Uterus (tissue), 4 donors: ENCODE results near the gene ACTR3C. TPM values are rescaled to one million over a fixed set of nuclear protein-coding genes. Genes with fewer than 3 reads are reported as not detected.
"Not testable (repeated sequence)": the region's sequence is repeated elsewhere in the genome, so short reads cannot be mapped to it uniquely, and the experiment has no call there.

Experiments
- DNase-seq, 2 donors: peaks; one replicate each; pipeline ENCODE4 v3.0.0-alpha.2; 2019 to 2020
- H3K27ac ChIP-seq, 2 donors: fragments of 200-600 bp; sonication (generic); 1 replicate in 1 of 2; 2 replicates in 1 of 2; pipeline ENCODE4 v1.5.1; 2016 to 2018
- H3K27me3 ChIP-seq, 2 donors: fragments of 200-600 bp; sonication (generic); one replicate each; pipeline ENCODE4 v1.5.1; 2018 to 2019; ENCODE audit warnings: control low read depth in 1 of 2
- H3K36me3 ChIP-seq, 2 donors: fragments of 200-600 bp; sonication (generic); one replicate each; pipeline ENCODE4 v1.5.1; 2019; ENCODE audit warnings: control low read depth in 1 of 2
- H3K4me1 ChIP-seq, 2 donors: fragments of 200-600 bp; sonication (generic); one replicate each; pipeline ENCODE4 v1.5.1; 2018 to 2019; ENCODE audit warnings: control low read depth in 1 of 2
- H3K4me3 ChIP-seq, 2 donors: fragments of 200-600 bp; sonication (generic); 1 replicate in 1 of 2; 2 replicates in 1 of 2; pipeline ENCODE4 v1.5.1; 2018 to 2019; ENCODE audit warnings: mild to moderate bottlenecking in 1 of 2
- H3K9me3 ChIP-seq, 2 donors: fragments of 200-600 bp; sonication (generic); one replicate each; pipeline ENCODE4 v1.5.1; 2019; ENCODE audit warnings: control low read depth in 1 of 2
- POLR2A ChIP-seq, 2 donors: fragments of 450-650 bp; IDR thresholded peaks; one replicate each; pipeline ENCODE4 v1.6.1; 2016; ENCODE audit warnings: antibody characterized with exemption in 2 of 2, mild to moderate bottlenecking in 1 of 2, moderate library complexity in 1 of 2
- intact Hi-C: fragments of 100-400 bp; cut with DNase I; formaldehyde crosslinking; loops from one replicate; pipeline ENCODE4 v1.15.1; 2023; ENCODE audit warnings: low total_unique reads
- total RNA-seq, 4 donors: library from RNA; depleted of rRNA in 3 of 4; stranded (reverse); fragments of >200 nt in 3 of 4; gene quantifications; one replicate each; pipeline versions ENCODE4 v1.1.0 to v1.2.4, GENCODE V29; 2014 to 2023
- TF ChIP-seq, protein P1 (sequence below), 4 experiments: fragments of 200-600 bp in 2 of 4; fragments of 450-650 bp in 2 of 4; sonication (generic) in 2 of 4; IDR thresholded peaks; one replicate each; pipeline ENCODE4 v1.5.1; 2016 to 2019; ENCODE audit warnings: antibody characterized with exemption in 4 of 4, mild to moderate bottlenecking in 2 of 4, moderate library complexity in 1 of 4
- donor health status: DM: yes; HTN: yes; CAD: no.

Gene ACTR3C
- total RNA-seq, 4 donors from 2014 or later = 2.6 to 13.1 (median 10.3) TPM

DNA sequence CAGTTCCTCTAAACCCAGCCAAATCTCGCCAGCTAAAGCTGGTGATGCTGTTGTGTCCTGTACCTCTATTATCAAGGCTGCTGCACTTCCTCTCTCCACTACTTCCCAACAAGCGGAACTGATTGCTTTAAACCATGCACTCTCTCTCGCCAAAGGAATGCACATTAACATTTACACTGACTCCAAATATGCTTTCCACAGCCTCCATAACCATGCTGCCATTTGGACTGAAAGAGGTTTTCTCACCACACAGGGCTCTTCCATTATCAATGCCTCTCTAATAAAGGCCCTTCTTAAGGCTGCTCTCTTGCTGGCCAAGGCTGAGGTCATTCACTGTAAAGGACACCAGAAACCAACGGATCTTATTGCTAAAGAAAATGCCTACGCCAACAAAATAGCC, 11.6 kb downstream of the ACTR3C start:
- intact Hi-C loops = no loop called here
- Histone ChIP-seq H3K9me3 (no peaks in the 10 kb centered on the region), H3K36me3 (no peaks in the 10 kb centered on the region), H3K4me1 (no peaks in the 10 kb centered on the region), H3K4me3 (no peak overlapping the region), H3K27ac (no peak overlapping the region), H3K27me3 (no peaks in the 10 kb centered on the region)
- no peak for TF ChIP-seq POLR2A (IDR thresholded peaks at IDR 0.05)
- TF ChIP-seq, protein P1, sequence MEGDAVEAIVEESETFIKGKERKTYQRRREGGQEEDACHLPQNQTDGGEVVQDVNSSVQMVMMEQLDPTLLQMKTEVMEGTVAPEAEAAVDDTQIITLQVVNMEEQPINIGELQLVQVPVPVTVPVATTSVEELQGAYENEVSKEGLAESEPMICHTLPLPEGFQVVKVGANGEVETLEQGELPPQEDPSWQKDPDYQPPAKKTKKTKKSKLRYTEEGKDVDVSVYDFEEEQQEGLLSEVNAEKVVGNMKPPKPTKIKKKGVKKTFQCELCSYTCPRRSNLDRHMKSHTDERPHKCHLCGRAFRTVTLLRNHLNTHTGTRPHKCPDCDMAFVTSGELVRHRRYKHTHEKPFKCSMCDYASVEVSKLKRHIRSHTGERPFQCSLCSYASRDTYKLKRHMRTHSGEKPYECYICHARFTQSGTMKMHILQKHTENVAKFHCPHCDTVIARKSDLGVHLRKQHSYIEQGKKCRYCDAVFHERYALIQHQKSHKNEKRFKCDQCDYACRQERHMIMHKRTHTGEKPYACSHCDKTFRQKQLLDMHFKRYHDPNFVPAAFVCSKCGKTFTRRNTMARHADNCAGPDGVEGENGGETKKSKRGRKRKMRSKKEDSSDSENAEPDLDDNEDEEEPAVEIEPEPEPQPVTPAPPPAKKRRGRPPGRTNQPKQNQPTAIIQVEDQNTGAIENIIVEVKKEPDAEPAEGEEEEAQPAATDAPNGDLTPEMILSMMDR (IDR thresholded peaks at IDR 0.05) = no peak
- no peak for DNase-seq

DNA sequence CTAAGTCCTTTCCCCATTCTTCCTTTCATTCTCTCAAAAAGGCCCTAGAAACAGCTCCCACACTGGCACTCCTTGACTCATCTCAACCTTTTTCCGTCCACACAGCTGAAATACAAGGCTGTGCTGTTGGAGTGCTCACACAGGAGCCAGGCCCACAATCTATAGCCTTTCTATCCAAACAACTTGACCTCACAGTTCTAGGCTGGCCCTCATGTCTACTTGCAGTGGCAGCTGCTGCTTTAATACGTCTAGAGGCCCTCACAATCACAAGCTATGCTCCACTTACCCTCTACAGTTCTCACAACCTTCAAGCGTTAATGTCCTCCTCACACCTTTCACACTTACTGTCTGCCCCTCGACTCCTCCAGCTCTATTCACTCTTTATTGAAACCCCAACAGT, 12.2 kb downstream of the ACTR3C start:
- intact Hi-C loops = no loop called here
- H3K9me3 ChIP-seq = no peaks in the 10 kb centered on the region

DNA sequence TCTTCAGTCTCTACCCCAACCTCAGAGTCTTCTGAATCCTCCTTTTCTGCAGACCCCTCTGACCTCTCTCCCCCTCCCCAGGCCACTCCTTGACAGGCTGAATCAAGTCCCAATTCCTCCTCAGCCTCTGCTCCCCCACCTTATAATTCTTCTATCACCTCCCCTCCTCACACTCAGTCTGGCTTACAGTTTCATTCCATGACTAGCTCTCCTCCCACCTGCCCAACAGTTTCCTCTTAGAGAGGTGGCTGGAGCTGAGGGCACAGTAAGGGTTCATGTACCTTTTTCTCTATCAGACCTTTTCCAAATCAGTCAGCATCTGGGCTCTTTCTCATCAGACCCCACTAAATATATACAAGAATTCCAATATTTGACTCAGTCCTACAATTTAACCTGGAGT, 14.8 kb downstream of the ACTR3C start:
- intact Hi-C loops = no loop called here
- Histone ChIP-seq H3K27ac (no peak overlapping the region), H3K4me3 (no peak overlapping the region), H3K36me3 (no peaks in the 10 kb centered on the region), H3K27me3 (no peaks in the 10 kb centered on the region), H3K4me1 (no peaks in the 10 kb centered on the region), H3K9me3 (no peaks in the 10 kb centered on the region)
- TF ChIP-seq POLR2A (IDR thresholded peaks at IDR 0.05) = no peak
- TF ChIP-seq, protein P1 (IDR thresholded peaks at IDR 0.05) = no peak
- DNase-seq = no peak

More for the DNA sequence above, 12.2 kb downstream of the ACTR3C start:
- no peak for DNase-seq
- Histone ChIP-seq H3K4me3 (no peak overlapping the region), H3K4me1 (no peaks in the 10 kb centered on the region), H3K27ac (no peak overlapping the region), H3K36me3 (no peaks in the 10 kb centered on the region), H3K27me3 (no peaks in the 10 kb centered on the region)
- TF ChIP-seq, protein P1 (IDR thresholded peaks at IDR 0.05) = no peak
- no peak for TF ChIP-seq POLR2A (IDR thresholded peaks at IDR 0.05)

DNA sequence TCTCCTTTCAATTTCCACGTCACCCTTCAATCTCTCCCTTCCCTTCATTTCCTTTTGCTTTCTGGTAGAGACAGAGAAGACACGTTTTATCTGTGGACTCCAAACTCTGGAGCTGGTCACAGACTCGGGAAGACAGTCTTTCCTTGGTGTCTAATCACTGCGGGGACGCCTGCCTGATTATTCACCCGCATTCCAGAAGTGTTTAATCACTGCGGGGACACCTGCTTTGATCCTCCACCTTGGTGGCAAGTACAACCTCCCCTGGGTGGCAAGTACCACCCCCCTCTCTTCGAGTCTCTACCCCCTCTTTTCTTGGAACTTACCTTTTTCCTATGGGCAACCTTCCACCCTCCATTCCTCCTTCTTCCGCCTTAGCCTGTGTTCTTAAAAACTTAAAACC, 15.4 kb downstream of the ACTR3C start:
- Histone ChIP-seq H3K9me3 (no peaks in the 10 kb centered on the region), H3K36me3 (no peaks in the 10 kb centered on the region), H3K27me3 (no peaks in the 10 kb centered on the region), H3K4me3 (no peak overlapping the region), H3K4me1 (no peaks in the 10 kb centered on the region), H3K27ac (no peak overlapping the region)
- no peak for DNase-seq
- TF ChIP-seq POLR2A (IDR thresholded peaks at IDR 0.05) = no peak
- TF ChIP-seq, protein P1 (IDR thresholded peaks at IDR 0.05) = no peak
- intact Hi-C loops = no loop called here

DNA sequence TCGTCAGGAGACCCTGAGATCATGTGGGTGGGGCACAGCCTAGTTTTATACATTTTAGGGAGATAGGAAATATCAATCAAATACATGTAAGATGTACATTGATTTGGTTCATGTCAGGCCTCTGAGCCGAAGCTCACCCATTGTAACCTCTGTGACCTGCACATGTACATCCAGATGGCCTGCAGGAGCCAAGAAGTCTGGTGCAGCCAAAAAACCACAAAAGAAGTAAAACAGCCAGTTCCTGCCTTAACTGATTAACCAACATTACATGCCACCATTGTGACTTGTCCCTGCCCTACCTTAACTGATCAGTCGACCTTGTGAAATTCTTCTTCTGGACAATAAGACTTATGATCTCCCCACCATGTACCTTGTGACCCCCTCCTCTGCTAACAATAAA, 16.2 kb downstream of the ACTR3C start:
- Histone ChIP-seq H3K36me3 (no peaks in the 10 kb centered on the region), H3K4me1 (no peaks in the 10 kb centered on the region), H3K27me3 (no peaks in the 10 kb centered on the region), H3K27ac (no peak overlapping the region), H3K4me3 (no peak overlapping the region), H3K9me3 (no peaks in the 10 kb centered on the region)
- DNase-seq = no peak
- intact Hi-C loops = no loop called here
- TF ChIP-seq POLR2A (IDR thresholded peaks at IDR 0.05) = no peak
- TF ChIP-seq, protein P1 (IDR thresholded peaks at IDR 0.05) = no peak

DNA sequence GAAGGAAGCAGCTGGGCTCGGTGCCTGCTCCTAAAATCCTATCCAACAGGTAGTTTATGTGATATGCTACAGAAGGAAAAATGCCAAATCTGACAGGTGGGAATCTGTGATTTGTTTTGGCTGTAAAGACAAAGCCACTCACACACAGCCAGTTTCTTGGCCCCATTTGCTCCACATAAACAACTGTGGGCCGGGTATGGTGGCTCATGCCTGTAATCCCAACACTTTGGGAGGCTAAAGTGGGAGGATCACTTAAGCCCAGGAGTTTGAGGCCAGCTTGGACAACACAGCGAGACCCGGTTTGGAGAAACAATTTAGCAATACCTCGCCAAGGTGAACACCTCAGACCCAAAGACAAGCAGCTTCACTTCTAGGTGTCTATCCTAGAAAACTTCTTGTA, 17.0 kb downstream of the ACTR3C start:
- H3K27me3 ChIP-seq, H3K4me3 ChIP-seq, H3K27ac ChIP-seq, H3K36me3 ChIP-seq, H3K4me1 ChIP-seq, DNase-seq, H3K9me3 ChIP-seq, intact Hi-C loops: not testable (repeated sequence)

DNA sequence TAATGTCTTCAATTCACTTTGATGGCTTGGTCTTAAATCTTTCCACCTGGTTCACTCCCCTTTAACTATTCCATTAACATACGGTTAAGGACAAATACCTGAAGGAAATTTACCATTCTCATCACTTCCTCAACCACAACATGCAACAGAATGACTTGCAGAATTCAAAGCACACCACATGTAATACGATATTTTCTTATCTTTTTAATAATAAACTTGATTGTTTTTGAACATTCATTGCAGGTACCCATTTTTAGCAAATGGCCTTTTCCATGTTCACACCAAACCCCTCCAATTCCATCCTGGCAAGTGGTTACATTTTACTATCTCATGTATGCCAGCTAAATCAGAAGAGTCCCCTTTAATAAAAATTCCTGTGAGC, 17.5 kb downstream of the ACTR3C start:
- H3K27me3 ChIP-seq, H3K9me3 ChIP-seq, intact Hi-C loops, H3K27ac ChIP-seq, H3K4me3 ChIP-seq, H3K36me3 ChIP-seq, DNase-seq, H3K4me1 ChIP-seq: not testable (repeated sequence)

DNA sequence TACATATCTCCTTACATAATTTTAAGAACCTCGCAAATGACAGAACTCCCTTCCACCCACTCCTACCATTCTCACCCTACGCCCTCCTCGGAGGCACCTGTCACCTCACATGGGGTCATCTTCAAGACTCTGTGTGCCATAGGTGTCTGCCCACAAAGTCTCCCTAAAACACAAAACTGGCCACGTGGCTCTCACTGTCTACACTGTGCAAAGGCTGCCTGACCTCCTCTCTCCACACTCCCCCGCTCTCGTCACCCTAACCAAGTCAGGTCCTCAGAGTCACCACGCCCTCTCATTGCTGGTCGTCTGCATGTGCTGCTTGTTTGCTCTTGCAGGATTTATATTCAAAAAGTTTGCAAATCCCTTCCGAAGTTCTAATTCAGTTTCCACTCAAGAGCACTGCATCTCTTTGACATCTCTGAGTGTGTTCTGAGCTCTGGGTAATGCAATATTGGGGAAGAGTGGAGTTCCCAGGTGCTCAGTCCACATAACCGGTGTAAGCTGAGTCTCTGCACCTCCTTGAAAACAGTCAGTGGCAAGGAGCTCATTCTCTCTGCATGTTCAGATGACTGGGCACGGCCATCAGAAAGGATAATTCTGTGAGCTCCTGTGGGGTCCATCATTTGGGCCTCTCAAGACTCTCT, 18.0 kb downstream of the ACTR3C start:
- H3K9me3 ChIP-seq, H3K36me3 ChIP-seq, H3K4me3 ChIP-seq, H3K4me1 ChIP-seq, DNase-seq, intact Hi-C loops, H3K27me3 ChIP-seq, H3K27ac ChIP-seq: not testable (repeated sequence)
